ENCODE results near the gene CREBBP.
A peak's percentile ranks its signal among the peaks of the same experiment; 100 is the strongest.

Gene CREBBP

DNA sequence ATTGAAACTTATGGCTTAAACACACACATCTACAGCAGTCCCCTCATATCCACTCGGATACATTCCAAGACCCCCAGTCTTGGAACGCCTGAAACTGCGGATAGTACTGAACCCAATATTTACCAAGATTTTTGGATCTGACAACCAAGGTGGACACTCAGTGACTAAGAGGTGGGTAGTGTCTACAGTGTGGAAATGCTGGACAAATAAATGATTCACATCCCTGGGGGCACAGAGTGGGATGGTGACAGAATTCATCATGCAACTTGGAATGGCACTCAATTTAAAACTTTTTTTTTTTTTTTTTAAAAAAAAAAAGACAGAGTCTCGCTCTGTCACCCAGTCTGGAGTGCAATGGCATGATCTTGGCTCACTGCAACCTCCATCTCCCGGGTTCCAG lies 109.0 kb downstream of the CREBBP start:
- TF ChIP-seq ZFX (IDR thresholded peaks at IDR 0.05; ENCODE audit: borderline replicate concordance) = no peak
- no peak for TF ChIP-seq CTCF (IDR thresholded peaks at IDR 0.05)
- peak overlapping the region; percentile 46 for H3K27ac ChIP-seq

DNA sequence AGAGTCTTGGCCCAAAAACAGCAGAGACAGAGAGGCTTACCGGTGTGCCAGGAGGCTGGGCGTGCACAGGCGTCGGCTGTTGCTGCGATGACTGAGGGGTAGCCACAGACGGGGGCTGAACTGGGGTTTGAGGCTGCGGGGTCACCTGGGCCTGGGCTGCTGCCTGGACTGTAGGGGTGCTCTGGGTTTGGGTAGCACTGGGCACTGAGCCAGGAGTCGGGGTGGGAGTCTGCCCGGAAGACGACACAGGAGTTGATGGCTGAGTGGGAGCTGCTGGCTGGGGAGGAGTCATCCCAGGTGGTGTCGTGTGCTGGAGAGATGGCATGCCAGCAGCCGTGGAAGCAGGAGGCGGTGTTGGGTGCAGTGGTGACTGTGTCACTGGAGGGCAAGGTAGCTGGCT lies 110.0 kb downstream of the CREBBP start:
- TF ChIP-seq CTCF (IDR thresholded peaks at IDR 0.05) (no peak), ZFX (IDR thresholded peaks at IDR 0.05; ENCODE audit: borderline replicate concordance) (no peak)
- H3K27ac ChIP-seq = no peak overlapping the region

- H3K27ac ChIP-seq = no peak overlapping the region
- no peak for TF ChIP-seq CTCF (IDR thresholded peaks at IDR 0.05)
- no peak for TF ChIP-seq ZFX (IDR thresholded peaks at IDR 0.05; ENCODE audit: borderline replicate concordance)
These were observed 110.6 kb downstream of the CREBBP start for GRCh38 chr16:3769942-3770341.

GRCh38 chr16:3769013-3769412 lies 111.5 kb downstream of the CREBBP start:
- no peak for TF ChIP-seq CTCF (IDR thresholded peaks at IDR 0.05)
- TF ChIP-seq ZFX (IDR thresholded peaks at IDR 0.05; ENCODE audit: borderline replicate concordance) = no peak
- no peak overlapping the region for H3K27ac ChIP-seq

- TF ChIP-seq CTCF (IDR thresholded peaks at IDR 0.05) (no peak), ZFX (IDR thresholded peaks at IDR 0.05; ENCODE audit: borderline replicate concordance) (no peak)
- H3K27ac ChIP-seq = no peak overlapping the region
These were observed 113.1 kb downstream of the CREBBP start for GRCh38 chr16:3767333-3767986.

GRCh38 chr16:3766177-3766576 lies 114.3 kb downstream of the CREBBP start:
- TF ChIP-seq ZFX (IDR thresholded peaks at IDR 0.05; ENCODE audit: borderline replicate concordance) (no peak), CTCF (IDR thresholded peaks at IDR 0.05) (no peak)
- H3K27ac ChIP-seq = no peak overlapping the region

GRCh38 chr16:3764409-3764808 lies 116.1 kb downstream of the CREBBP start:
- TF ChIP-seq ZFX (IDR thresholded peaks at IDR 0.05; ENCODE audit: borderline replicate concordance) (no peak), CTCF (IDR thresholded peaks at IDR 0.05) (no peak)
- no peak overlapping the region for H3K27ac ChIP-seq
